Heart right ventricle (tissue), 16 donors: Measurements from ENCODE around the gene SLC39A10. TPM values are rescaled to one million over a fixed set of nuclear protein-coding genes. Genes with fewer than 3 reads are reported as not detected.

ENCODE experiments used
- ATAC-seq, 8 donors: fragments of 200-7000 bp; cut with Tn5 transposase; one replicate each; pipeline ENCODE4 v1.9.1; 2020; ENCODE audit warnings: mild to moderate bottlenecking in 8 of 8, moderate library complexity in 8 of 8, moderate number of reproducible peaks in 1 of 8
- DNase-seq, 2 donors: peaks; one replicate each; pipeline ENCODE4 v3.0.0-alpha.2; 2020
- H3K27ac ChIP-seq, 10 donors: fragments of 200-600 bp; sonication (generic) in 2 of 10; one replicate each; pipeline versions ENCODE4 v1.5.0 to v1.8.0; 2020 to 2022; ENCODE audit warnings: mild to moderate bottlenecking in 3 of 10
- H3K27me3 ChIP-seq, 7 donors: fragments of 200-600 bp; one replicate each; pipeline ENCODE4 v1.8.0; 2021 to 2022; ENCODE audit warnings: mild to moderate bottlenecking in 2 of 7
- H3K36me3 ChIP-seq, 9 donors: fragments of 200-600 bp; sonication (generic) in 1 of 9; one replicate each; pipeline versions ENCODE4 v1.5.0 to v1.8.0; 2020 to 2022; ENCODE audit warnings: mild to moderate bottlenecking in 2 of 9
- H3K4me1 ChIP-seq, 9 donors: fragments of 200-600 bp; sonication (generic) in 1 of 9; one replicate each; pipeline versions ENCODE4 v1.5.0 to v1.8.0; 2020 to 2022; ENCODE audit warnings: mild to moderate bottlenecking in 4 of 9
- H3K4me3 ChIP-seq, 10 donors: fragments of 200-600 bp; sonication (generic) in 2 of 10; one replicate each; pipeline versions ENCODE4 v1.5.0 to v1.8.0; 2020 to 2022; ENCODE audit warnings: mild to moderate bottlenecking in 7 of 10, moderate library complexity in 2 of 10
- H3K9me3 ChIP-seq, 11 donors: fragments of 200-600 bp in 10 of 11; sonication (generic) in 2 of 11; one replicate each; pipeline versions ENCODE4 v1.5.0 to v1.8.0; 2013 to 2022; ENCODE audit warnings: mild to moderate bottlenecking in 2 of 11, control low read depth in 1 of 11, moderate library complexity in 1 of 11
- CTCF ChIP-seq, 9 donors: fragments of 200-600 bp; sonication (generic) in 2 of 9; IDR thresholded peaks; one replicate each; pipeline versions ENCODE4 v1.5.0 to v1.8.0; 2021 to 2022; ENCODE audit warnings: antibody characterized with exemption in 9 of 9, mild to moderate bottlenecking in 5 of 9, moderate library complexity in 1 of 9
- WGBS, 2 donors: extraction: QIAGEN DNeasy Blood & Tissue Kit; methylation state at CpG; one replicate each; pipeline ENCODE4 v1.1.7; 2013; ENCODE audit warnings: inconsistent platforms in 1 of 2; 5-methylcytosine and 5-hydroxymethylcytosine counted together
- intact Hi-C, 10 donors: fragments of 100-400 bp; cut with DNase I; formaldehyde crosslinking; loops; one replicate each; pipeline versions ENCODE4 v1.11.1 to v1.14.2; 2022
- polyA plus RNA-seq, 2 donors: library from polyadenylated mRNA; stranded (reverse); fragments of 200-250 nt; gene quantifications; one replicate each; pipeline ENCODE4 v1.2.3, GENCODE V29; 2013
- total RNA-seq, 10 donors: library from RNA; stranded (reverse); fragmentation: NEBNext Ultra II Directional in 3 of 10; extraction: Animal tissue kit (Norgen Biotek cat#: 25700) in 3 of 10; gene quantifications; one replicate each; pipeline versions ENCODE4 v1.2.1 to v1.2.4, GENCODE V29; 2021 to 2023
- donor health status: Arrhythmogenic right ventricular cardiomyopathy.
- donor health status: ischemic (EF 13 %, LVEDD 7.1; RV severe dilation, severe dysfunction).
- donor health status: healthy with polysubstance abuse.
- donor health status: DM: no; HTN: yes; CAD: no.
- donor health status: DM: no; HTN: no; CAD: no.
- donor health status: ischemic (EF 25% LVEDD 6.9; RV normal size, moderate dysfunction).
- donor health status: ischemic (EF 25% LVEDD 5.7; RV mildly dilated, moderate dysfunction).
- donor health status: healthy.
- donor health status: DM: yes; HTN: yes; CAD: no.
- donor health status: Ischemic cardiomyopathy.
- donor health status: ischemic (EF 35%, LVEDD 5.7; RV mildly dilated, moderate dysfunction).
- donor health status: nonischemic (EF 11% LVEDD 7.7; RV severe dilation, severe dysfunction).
- donor health status: DM: yes; HTN: yes; CAD: no.
- donor health status: PGD.
- donor health status: ischemic (EF 29% LVEDD 5.4; RV normal size, mild dysfunction).
- donor health status: nonischemic (EF 23%, LVEDD 6.1; RV moderate dilation, normal function).

The SLC39A10 gene
- total and polyA plus RNA-seq, 12 donors = 5.9 to 12.9 (median 8.3) TPM

GRCh38 chr2:195649629-195650190, 7.3 kb upstream of the SLC39A10 start:
- no peak for ATAC-seq
- WGBS, 2 donors = 80 to 82% methylated on average over 6 of the region's 6 CpGs
- Histone ChIP-seq H3K4me1 (peaks cover 0 to 28% (median 0%) of the 10 kb centered on the region in 9 donors), H3K27ac (peak overlapping the region in 2 of 10 donors; percentile 20 to 34), H3K4me3 (no peak overlapping the region), H3K36me3 (no peaks in the 10 kb centered on the region), H3K9me3 (no peaks in the 10 kb centered on the region), H3K27me3 (no peaks in the 10 kb centered on the region)
- DNase-seq = no peak
- no peak for TF ChIP-seq CTCF (IDR thresholded peaks at IDR 0.05)
- intact Hi-C loops = loop anchor here in 4 of 10 donors (10.0 kb wide), 4 partner anchors 65 to 415 kb away; partner anchors contain the start of gene DNAH7 (in 1 of the 4)

- Histone ChIP-seq H3K4me3 (no peak overlapping the region), H3K4me1 (peaks cover 0 to 29% (median 0%) of the 10 kb centered on the region in 9 donors), H3K36me3 (no peaks in the 10 kb centered on the region), H3K9me3 (no peaks in the 10 kb centered on the region), H3K27ac (peak overlapping the region in 1 of 10 donors; percentile 20), H3K27me3 (no peaks in the 10 kb centered on the region)
- ATAC-seq (no peak), DNase-seq (no peak)
- TF ChIP-seq CTCF (IDR thresholded peaks at IDR 0.05) = no peak
- WGBS, 2 donors = 76 to 90% methylated on average over 4 of the region's 4 CpGs
- intact Hi-C loops = loop anchor here in 4 of 10 donors (10.0 kb wide), 4 partner anchors 66 to 414 kb away; partner anchors contain the start of gene DNAH7 (in 1 of the 4)
These were observed 6.0 kb upstream of the SLC39A10 start for GRCh38 chr2:195651046-195651445.

GRCh38 chr2:195652911-195653310, 4.1 kb upstream of the SLC39A10 start:
- no peaks in the 10 kb centered on the region for H3K27me3 ChIP-seq
- no peaks in the 10 kb centered on the region for H3K36me3 ChIP-seq
- intact Hi-C loops = loop anchor here in 4 of 10 donors (10.0 kb wide), 4 partner anchors 68 to 412 kb away; partner anchors contain the start of gene DNAH7 (in 1 of the 4)
- H3K4me1 ChIP-seq = peaks cover 0 to 30% (median 0%) of the 10 kb centered on the region in 9 donors
- ATAC-seq = no peak
- DNase-seq = no peak
- no peaks in the 10 kb centered on the region for H3K9me3 ChIP-seq
- H3K27ac ChIP-seq = no peak overlapping the region
- no peak overlapping the region for H3K4me3 ChIP-seq
- no peak for TF ChIP-seq CTCF (IDR thresholded peaks at IDR 0.05)

- no peak for ATAC-seq
- intact Hi-C loops = loop anchor here in 6 of 10 donors (5.0 to 10.0 kb wide), 6 partner anchors 69 to 408 kb away; partner anchors contain the start of gene DNAH7 (in 1 of the 6)
- H3K4me1 ChIP-seq = peaks cover 0 to 40% (median 27%) of the 10 kb centered on the region in 9 donors
- H3K27me3 ChIP-seq = no peaks in the 10 kb centered on the region
- WGBS, 2 donors = 31 to 35% methylated on average over 19 of the region's 19 CpGs
- no peaks in the 10 kb centered on the region for H3K9me3 ChIP-seq
- peak overlapping the region in 9 of 10 donors; percentile 56 to 99 (median 98) for H3K27ac ChIP-seq
- peak in 1 of 2 donors; percentile 31 for DNase-seq
- H3K36me3 ChIP-seq = no peaks in the 10 kb centered on the region
- TF ChIP-seq CTCF (IDR thresholded peaks at IDR 0.05) = no peak
- peak overlapping the region; percentile 21 to 97 (median 86) for H3K4me3 ChIP-seq
These were observed 716 bp upstream of the SLC39A10 start for GRCh38 chr2:195656161-195656858.
